ENCODE results near the gene GGTLC1.

Gene GGTLC1

DNA sequence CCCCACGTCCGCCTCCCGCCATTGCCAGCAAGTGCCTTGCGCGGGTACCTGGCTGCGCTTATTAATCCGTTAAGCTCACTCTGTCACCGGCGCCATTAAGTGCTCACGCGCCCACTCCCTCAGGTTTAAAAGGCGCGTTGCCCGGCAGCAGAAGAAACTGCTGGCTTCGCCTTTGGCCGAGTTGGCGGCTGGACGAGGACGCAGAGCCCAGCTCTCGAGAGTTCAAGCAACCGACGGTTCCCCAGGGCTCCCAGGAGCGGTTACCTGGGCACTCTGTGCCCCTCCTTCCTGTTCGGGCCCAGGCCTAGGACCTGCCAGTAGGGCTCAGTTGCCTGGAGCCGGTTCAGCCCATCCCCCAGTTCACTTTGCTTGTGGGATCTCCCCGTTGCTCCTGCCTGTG, at the start of gene GGTLC1:
Gene GGTLC1 (minus strand): TSS at position 219 of the 400 bp plus-strand sequence. CDS start 2,168 bp downstream, outside the sequence.
- no peak for DNase-seq (ENCODE audit: low read depth in 1 of 2, low spot score in 1 of 2)

DNA sequence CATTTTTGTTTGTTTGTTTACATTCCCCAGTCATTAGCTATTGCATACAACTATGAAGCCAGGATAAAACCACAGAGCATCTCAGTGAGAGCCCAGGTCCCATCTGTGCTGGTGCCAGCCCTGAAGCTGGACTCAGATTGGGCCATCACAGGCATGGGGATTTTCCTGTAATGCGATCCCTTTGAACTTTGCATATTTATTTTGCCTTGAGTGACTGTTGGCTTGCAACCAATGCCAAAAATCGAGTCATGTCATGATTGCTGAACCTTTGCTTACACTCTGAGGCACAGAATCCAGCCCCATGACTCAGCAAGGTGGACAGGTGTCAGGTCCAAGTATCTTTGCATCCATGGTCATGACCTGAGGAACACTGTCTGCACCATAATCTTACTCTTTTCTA, 46.2 kb upstream of the GGTLC1 start:
- DNase-seq (ENCODE audit: low read depth in 1 of 2, low spot score in 1 of 2) = no peak

DNA sequence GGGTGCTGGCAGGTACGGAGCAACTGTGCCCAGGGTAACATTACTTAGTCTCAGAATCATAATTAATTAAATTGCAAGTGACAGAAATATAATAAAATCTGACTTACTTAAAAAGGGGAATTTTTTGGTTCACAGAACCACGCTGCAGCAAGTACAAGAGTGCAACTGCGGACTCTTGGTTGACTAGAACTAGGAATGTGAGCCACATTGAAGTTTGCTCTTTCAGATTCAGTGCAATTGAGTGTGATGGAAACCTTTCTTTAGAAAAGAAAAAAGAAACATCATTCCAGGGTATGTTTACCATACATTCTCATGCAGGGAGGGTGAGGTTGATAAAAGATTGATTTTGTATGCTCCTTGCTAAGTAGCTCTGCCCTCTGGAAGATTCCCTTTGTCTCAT, 45.0 kb upstream of the GGTLC1 start:
- no peak for DNase-seq (ENCODE audit: low read depth in 1 of 2, low spot score in 1 of 2)

DNA sequence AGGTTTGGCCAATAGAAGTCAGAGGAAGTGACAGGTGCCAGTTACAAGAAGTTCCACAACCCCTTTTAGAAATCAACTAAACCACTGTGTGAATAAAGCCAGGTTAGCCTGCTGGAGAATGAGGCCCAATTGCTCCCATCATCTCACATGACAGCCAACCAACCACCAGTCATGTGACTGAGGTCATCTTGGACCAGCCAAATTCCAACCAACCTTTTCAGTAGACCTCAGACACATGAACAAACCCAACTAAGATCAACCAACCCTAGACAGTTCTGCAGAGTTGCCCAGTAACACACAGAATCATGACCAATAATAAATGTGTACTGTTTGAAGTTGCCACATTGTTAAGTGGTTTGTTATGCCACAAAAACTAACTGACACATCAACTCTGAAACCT, 44.6 kb upstream of the GGTLC1 start:
- no peak for DNase-seq (ENCODE audit: low read depth in 1 of 2, low spot score in 1 of 2)

DNA sequence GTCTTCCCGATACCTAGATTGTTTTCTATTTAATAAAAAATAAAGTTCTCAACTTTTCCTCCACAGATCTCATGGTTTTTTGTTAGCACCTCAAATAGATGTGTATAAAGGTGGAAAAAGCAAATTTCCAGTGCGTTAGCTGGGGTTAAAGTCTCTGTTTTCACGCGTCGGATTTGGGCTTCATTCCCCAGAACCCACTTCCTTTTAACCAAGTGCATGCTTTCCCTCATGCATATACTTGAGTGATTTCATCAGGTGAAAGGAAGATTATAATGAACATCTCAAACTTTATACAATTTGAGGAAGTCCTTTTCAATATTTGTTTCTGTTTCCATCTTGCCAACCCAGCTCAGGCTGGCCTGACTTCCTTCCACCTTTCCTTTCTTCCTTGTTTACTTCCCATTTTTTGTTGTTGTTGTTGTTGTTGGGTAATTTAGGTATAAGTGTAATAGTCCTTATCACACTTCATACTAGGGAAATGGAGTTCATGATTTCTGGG, 43.9 kb upstream of the GGTLC1 start:
- no peak for DNase-seq (ENCODE audit: low read depth in 1 of 2, low spot score in 1 of 2)

DNA sequence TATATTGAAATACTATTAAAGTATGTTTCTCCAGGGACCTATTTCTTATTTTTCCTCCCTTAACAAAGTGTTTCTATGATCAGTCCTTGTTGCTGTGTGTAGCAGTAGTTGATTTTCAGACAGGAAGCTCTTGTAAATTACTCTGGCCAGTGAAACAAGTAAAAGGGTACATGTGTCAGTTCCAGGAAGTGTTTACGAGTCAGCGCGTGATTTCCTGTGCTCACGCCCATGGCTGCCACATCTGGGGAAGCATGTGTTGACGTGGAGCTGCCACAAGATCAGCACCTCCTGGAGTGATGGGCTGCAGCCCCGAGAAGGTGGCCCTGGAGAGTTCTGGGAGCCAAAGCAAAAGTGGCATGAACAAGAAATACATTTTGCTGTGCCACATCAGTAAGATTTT, 38.6 kb upstream of the GGTLC1 start:
- DNase-seq (ENCODE audit: low read depth in 1 of 2, low spot score in 1 of 2) = peak; percentile 18 to 50

DNA sequence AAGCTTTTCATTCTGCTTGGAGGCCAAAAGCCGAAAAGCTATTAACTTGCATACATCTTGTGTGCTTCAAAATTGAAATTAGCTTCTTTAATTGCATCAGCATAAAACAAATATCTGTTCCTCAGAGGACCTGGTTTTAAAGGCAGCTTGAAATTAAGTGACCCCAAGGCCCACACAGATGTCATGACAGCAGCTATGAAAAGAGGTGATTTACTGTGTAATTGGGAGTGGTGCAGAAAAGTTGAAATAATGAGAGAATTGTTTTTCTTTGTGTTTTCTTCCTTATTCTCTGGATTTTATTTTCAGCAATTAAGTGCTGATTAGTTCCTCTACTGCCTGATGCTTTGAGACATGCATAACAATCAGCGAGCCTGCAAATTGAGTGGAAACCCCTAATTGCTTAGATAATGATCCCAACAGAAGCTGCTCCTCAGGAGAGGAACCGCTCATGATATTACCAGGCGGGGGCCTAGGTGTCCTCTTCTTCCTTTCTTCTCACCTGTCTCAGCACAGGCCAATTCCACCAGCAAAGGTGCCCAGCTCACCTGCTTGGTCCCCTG, 34.1 kb upstream of the GGTLC1 start:
- no peak for DNase-seq (ENCODE audit: low read depth in 1 of 2, low spot score in 1 of 2)

DNA sequence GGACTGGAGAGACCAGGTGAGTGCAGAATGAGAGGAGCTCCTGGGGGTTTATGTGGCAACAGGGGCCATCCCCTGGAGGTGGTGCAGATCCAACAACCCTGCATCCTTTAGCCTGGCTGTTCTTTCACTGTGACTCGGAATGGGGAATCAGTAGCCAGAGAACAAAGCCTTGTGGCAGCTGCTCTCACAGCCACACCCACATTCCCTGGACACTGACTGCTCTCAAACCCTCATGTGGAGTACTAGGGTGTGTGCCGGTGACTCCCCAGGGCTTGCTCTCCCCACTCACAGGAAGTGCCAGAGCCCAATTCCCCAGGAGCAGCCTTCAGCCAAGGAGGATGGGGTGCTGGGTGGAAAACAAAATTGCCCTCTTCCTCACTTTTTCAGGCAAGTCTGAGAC, 30.2 kb upstream of the GGTLC1 start:
- DNase-seq (ENCODE audit: low read depth in 1 of 2, low spot score in 1 of 2) = no peak

DNA sequence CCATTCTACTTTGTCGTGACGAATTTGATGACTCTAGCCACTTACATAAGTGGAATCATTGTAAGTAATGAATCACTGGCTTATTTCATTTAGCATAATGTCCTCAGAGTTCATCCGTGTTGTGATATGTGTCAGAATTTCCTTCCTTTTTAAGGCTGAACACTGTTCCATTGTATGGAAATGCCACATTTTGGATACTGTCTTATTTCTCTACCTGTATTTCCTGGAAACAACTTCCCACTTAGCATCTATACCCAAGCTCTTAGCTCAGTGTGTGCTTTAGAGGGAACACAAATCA, 28.8 kb upstream of the GGTLC1 start:
- DNase-seq (ENCODE audit: low read depth in 1 of 2, low spot score in 1 of 2) = no peak

DNA sequence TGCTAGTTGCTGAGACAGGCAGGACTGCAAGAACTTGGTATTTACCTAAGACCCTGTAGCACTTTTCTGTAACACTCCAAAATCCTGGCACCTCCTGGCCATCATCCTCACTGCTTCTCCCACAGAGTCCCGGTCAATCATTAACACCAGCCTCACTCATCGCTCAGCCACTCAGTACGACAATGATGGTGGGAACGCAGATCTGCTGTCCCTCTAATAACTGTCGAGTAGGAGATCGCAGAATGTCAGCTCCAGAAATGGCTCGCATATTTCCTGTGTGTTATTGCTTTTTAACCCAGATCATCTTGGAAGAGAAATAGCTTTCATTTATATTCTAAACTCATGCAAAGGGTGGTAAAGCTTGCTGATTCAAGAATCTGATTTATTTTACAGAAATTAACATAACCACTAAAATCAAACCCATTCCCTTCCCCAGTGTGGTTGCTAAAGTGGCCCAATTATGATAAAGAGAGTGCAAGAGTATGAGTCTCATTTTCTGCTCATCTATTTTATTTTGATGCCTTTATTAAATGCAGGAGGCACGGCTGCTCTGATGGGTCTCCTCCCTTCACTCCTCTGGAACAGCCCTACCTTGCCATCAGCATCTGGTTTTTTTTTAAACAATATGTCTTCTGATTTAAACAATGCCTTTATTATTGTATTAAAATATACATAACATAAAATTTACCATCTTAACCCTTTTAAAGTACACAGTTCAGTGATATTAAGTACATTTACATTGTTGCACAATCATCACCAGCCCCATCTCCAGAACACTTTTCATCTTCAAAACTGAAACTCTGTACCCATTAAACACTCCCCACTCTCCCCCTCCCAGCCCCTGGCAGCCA, 28.3 kb upstream of the GGTLC1 start:
- DNase-seq (ENCODE audit: low read depth in 1 of 2, low spot score in 1 of 2) = no peak

DNA sequence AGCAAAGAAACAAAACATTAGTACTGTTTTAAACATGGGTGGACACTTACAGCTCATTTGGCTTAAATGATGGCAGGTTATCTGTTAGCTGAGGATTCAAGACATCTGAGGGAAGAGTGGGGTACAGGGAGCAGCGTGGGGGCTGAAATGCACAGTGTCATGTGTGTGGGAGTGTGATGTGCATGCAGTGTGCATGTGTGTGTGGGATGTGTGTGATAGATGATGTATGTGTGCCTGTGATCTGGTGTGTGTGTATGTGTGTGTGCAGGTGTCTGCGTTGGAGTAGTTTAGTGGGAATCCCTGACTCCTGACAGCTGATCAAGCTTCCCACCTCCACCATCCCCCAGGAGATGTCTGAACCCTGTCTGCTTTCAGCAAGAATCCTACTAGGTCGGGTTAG, 25.4 kb upstream of the GGTLC1 start:
- DNase-seq (ENCODE audit: low read depth in 1 of 2, low spot score in 1 of 2) = no peak

DNA sequence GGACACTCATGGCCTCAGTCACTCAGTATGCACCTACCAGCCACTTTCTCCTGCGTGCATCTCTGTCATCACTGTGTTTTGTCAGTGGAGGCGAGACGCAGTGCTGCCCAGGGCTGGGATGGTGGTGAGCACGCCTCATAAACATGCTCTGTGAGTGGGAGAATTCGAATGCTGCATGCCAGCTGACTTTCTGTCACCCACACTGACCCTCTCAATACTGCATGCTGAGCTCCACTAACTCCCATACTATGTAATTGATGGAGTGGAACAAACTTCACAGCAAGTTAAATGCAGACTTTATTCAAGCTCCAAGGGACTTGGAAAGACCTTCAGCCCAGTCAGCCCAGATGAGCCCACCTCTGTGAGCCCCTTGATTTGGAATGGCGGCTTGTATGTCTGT, 22.7 kb upstream of the GGTLC1 start:
- no peak for DNase-seq (ENCODE audit: low read depth in 1 of 2, low spot score in 1 of 2)

DNA sequence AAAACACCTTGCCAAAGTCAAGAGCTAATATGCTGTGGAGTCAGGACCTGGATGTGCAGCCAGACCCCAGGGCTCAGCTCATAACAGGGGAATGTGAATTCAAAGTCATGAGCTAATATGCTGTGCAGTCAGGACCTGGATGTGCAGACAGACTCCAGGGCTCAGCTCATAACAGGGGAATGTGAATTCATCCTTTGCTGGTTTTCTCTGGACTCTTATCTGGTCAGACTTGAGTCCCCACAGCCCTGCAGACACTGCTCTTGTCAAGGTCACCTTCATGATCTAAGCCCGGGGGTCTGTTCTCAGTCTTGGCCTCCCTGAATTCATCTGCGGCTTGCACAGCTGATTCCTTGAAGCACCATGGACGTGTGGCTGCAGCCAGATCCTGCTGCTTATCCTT, 19.2 kb upstream of the GGTLC1 start:
- no peak for DNase-seq (ENCODE audit: low read depth in 1 of 2, low spot score in 1 of 2)

DNA sequence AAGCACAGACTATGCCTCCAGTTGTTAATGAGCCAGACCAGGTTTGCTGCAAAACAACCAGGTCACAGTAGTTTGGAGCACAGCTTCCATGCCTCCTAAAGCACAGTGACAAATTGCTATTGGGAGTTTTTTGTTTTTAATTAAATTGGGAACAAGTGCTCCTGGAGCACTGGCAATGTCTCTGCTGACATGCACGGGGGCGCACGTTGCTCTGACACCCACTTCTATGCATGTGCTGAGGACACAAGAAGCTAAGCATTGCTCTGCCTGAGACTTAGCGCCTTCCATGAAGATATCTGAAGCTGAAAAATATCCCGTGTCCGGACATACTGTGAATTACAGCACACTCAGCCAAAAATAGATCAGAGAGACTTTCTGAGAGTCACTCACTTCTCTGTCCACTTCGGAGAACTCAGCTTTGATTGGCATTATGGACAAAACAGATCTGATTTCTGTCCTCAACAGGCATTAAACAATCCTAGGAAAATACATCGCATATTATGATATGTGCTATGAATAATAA, 18.6 kb upstream of the GGTLC1 start:
- DNase-seq (ENCODE audit: low read depth in 1 of 2, low spot score in 1 of 2) = no peak

DNA sequence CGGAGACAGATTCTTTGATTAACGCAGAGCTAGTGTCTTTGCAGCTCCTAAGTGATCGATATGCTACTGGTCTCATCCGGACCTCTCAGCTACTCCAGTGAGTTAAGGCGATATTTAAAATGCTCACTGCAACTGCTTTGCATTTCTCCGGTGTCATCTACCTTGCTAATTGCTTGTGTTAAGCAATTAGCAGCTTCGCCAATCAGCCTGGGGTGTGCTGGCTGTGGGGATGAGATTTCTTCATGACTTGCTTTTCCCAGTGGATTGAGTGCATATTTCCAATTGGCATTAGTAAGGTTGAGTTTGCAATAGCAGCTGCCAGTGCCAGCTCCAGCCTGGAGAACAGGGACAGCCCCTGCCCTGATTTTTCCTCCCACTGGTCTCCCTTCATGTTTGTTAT, 18.0 kb upstream of the GGTLC1 start:
- DNase-seq (ENCODE audit: low read depth in 1 of 2, low spot score in 1 of 2) = no peak

DNA sequence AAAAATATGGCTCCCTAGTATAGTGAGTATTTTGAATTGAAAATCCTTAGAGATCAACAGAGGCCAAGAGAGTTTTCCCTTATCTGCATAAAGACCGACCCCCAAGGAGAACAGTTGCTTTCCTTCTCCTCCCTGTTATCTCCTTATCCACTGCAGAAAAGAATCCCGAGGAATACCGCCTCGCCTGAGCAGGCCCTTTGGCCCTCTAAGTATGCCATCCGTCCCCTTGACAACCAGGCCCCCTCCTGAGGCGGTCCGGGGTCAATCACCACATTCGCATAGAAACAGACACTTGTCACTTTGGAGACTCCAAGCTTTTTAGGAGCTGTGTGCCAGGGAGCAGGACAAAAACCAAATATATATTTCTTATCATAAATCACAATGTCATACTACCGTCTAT, 15.9 kb upstream of the GGTLC1 start:
- DNase-seq (ENCODE audit: low read depth in 1 of 2, low spot score in 1 of 2) = no peak

DNA sequence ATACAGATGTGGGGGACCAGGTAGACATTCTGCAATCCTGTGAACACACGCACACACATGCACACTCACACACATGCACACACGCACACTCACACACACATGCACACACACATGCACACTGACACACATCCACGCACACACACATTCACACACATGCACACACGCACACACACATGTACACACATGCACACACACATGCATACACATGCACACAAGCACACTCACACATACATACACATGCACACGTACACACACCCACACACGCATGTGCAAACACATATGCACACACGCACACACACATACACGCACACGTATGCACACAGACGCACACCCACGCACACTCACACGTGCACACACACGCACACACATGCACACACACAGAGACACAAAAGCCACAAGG, 14.3 kb upstream of the GGTLC1 start:
- DNase-seq (ENCODE audit: low read depth in 1 of 2, low spot score in 1 of 2) = no peak

DNA sequence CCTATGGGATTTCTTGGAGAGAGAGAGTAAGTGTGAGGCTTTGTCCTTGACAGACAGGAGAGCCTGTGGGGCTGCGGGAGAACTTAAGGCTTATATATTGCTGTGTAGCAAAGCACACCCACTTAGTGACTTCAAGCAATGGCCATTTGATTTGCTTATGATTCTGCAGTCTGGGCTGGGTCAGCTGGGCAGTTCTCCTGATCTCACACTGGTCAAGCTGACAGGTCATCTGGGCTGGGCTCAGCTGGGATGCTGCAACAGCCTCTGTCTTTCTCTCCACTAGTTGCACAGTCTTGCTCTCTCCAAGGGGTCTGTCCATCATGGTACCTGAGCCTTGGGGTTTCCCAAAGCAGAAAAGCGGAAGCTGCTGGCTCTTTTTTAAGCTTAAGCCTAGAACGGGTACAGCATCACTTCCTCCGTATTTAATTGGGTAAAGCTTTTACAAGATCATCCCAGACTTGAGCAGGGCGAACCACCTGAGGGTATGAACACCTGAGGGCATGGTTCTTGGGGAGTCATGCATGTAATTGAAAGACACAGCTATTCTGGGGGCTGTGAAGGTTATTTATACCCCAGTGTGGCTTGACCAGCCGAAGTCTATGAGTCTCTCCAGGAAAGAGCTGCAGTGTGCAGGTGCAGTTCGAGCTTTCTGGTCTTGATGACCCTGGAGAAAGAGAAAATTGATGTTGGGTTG, 13.3 kb upstream of the GGTLC1 start:
- DNase-seq (ENCODE audit: low read depth in 1 of 2, low spot score in 1 of 2) = no peak

DNA sequence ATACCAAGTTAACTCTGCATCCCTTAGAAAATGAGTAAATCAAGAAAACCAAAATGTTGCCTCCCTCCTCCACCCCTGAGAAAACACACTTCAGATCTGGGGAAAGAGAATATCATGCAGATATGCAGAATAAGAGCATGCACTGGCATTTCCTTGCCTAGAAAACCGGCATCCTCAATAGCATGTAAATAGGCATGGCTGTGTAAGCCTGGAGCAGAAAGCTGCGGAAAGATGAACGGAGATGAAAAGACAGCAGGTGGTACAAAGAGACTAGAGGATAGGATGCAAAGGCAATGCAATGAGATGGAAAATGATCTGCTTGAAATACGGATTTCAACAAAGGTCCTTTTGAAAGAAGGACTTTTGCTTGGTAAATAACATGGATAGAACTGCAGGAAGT, 10.3 kb upstream of the GGTLC1 start:
- no peak for DNase-seq (ENCODE audit: low read depth in 1 of 2, low spot score in 1 of 2)

DNA sequence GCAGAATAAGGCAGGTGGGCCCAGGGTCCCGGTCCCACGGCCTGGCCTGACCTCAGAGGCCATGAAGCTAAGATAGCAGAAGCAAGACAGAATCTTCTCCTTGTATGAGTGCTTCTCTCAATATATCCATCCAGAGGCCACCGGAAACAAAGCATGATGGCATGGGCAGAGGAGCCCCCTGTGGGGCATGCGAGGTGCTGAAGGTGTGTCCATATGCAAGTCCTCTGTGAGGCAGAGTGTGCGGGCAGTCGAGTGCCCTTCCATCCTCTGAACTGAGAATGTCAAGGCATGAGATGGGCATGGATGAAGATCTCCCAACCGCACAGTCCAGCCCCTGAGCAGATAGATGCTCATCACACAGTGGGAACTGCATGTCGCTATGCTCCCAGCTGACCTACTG, 9.8 kb upstream of the GGTLC1 start:
- DNase-seq (ENCODE audit: low read depth in 1 of 2, low spot score in 1 of 2) = no peak

DNA sequence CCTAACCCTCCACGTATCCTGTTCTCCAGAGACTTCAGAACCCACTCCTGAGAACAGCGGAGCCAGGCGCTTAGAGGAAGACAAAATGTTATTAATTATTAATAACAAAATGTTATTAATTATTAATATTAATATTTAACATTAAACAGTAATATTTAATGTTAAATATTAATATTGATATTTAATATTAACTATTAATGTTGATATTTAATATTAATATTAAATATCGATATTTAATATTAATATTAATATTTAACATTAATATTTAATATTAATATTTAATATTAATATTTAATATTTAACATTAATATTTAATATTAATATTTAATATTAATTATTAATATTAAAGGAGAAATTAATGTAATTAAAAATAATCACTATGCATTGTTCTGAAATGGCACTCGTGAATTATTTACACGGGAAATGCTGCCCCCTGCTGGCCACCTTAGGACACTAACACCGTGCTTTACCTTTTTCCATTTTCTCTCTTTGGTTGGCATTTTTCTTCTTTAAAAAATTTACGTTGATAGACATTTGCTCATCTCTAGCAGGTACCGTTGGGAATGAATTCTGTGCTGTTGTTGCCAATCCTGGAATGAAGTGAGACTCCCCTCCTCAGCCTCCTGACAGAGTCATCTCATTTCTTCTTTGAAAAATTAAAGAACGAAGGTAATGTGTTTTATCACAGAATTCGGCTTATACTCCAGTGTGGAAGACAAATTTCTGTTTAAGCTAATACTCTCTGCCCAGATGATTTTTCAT, 7.5 kb upstream of the GGTLC1 start:
- DNase-seq (ENCODE audit: low read depth in 1 of 2, low spot score in 1 of 2) = peak; percentile 18 to 33
